Stimulated activated CD4-positive, alpha-beta T cell treated with anti-CD3 and anti-CD28 coated beads, TNF-alpha, amount 100 ng/mL, for 4 hours (primary cell): ENCODE measurements around the gene HSDL1.
"Not testable (repeated sequence)": the region's sequence is repeated elsewhere in the genome, so short reads cannot be mapped to it uniquely, and the experiment has no call there.

ENCODE experiments used
- DNase-seq, 3 experiments: peaks; one replicate each; pipeline ENCODE4 v3.0.0-alpha.2; 2020; ENCODE audit warnings: low read depth in 3 of 3

HSDL1 gene

DNA sequence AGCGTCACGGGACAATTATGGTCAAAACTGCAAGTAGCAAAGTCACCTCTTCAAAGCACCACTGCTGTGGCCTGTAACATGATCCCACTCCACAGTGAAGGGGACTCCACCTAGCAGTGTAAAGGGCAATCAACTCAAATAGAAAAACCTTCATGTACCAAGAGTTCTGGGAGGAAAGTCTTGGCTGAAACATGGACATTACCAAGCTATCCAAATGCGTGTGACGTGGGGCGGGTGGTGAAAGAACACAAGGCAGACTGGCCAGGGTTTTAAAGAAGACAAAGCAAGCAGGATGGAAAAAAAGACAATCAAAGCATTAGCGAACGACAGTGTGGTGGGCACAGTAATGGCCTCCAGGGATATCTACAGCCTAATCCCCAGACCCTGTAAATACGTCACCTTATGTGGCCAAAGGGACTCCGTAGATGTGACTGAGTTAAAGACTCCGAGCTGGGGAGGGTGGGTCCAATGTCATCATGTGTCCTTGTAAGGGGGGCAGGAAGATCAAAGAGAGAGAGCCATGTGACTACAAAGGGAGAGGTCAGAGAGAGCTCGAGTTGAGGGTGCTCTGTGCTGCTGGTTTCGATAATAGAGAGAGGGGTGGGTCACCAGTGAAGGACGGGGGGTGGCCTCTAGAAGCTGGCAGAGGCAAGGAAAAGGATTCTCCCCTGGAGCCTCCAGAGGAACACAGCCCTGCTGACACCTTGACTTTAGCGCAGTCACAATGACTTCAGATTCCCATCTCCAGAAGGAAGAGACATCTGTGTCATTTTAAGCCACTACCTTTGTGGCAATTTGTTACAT is 6.0 kb downstream of the HSDL1 start:
- no peak for DNase-seq

DNA sequence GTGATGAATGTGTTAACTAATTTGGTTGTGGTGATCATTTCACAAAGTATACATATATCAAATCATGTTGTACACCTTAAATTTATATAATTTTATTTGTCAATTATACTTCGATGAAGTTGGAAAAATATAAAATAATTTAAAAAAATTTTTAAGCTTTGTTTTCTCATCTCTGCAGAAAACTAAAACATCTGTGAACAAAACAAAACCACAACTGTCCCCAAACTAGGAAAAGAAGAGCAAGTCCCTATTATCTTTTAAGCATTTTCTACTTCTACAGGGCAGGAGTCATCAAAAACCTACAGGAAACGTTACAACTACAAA is 6.5 kb downstream of the HSDL1 start:
- DNase-seq: no peak

DNA sequence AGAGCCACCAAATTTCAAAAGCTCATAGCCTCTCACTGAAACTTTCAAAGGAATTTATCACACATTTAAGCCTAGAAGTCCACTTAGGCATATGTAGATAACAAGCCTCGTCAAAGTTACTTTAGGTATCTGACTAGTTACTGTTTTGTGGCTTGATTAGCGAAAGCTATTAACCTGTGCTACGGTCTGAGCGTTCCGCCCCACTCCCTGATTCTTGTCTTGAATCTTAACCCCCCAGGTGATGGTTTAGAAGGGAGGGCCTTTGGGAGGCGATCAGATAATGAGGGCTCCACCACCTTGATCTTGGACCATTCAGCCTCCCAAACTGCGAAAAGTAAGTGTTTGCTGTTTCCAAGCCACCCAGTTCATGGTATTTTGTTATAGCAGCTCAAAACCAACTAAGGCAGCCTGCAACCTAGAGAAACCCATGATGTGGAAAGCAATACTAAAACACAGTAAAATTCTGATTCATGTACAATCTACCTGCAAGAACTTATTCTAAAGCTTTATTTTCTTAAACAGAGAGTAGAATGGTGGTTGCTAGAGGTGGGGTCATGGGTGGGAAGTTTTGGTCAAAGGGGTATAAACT is 7.1 kb downstream of the HSDL1 start:
- DNase-seq: no peak

DNA sequence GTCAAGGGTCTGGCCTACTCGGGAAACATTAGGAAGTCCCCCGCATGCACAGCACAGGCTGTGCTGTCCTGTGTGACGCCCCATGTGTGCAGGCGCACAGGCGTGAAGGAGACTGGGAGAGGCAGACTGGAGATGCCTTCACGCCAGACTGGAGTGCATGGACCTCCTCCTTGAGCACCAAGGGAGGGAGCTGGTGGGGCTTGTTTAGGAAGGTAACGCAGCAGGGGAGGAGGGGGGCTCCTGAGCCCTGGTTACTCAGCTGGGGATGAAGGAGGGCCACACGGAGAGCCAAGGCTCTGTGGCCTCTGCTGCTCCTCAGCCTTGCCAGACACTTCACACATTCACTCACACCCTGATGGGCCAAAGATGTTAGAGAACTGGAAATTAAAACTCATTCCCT is 7.7 kb downstream of the HSDL1 start:
- no peak for DNase-seq

DNA sequence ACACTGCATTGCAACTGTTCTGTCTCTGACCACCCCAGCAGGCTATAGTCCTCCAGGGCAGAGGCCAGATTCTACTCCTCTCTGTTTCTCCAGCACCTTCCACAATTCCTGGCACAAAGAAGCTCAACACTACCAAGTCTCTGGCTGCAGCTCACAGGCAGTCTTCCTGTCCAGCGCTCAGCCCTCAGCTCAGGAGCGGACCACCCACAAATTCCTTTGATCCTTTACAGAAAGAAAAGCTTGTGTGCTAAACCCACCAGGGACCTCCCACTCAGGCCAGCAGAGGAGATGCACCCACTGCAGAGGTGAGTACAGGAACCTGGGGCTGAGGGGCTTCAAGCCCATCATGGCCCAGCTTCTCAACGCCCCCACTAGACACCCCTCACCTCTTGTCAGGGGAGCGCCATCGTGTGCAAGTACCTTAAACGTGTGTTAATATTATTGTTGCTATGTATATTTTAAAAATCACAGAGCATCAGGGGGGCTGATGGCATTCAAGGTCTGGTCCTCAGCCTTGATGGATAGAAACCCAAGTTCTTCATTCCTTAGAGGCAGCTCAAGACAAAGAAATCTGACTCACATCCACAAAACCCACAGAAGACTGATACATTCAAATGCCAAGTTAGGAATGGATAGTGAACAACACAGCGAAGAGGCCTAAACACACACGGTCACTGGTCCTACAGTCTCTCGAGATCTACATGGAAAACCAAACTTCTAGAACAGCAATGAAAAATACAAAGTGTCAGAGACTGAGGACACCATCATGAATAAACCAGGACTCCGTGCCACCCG is 8.4 kb downstream of the HSDL1 start:
- DNase-seq: no peak

DNA sequence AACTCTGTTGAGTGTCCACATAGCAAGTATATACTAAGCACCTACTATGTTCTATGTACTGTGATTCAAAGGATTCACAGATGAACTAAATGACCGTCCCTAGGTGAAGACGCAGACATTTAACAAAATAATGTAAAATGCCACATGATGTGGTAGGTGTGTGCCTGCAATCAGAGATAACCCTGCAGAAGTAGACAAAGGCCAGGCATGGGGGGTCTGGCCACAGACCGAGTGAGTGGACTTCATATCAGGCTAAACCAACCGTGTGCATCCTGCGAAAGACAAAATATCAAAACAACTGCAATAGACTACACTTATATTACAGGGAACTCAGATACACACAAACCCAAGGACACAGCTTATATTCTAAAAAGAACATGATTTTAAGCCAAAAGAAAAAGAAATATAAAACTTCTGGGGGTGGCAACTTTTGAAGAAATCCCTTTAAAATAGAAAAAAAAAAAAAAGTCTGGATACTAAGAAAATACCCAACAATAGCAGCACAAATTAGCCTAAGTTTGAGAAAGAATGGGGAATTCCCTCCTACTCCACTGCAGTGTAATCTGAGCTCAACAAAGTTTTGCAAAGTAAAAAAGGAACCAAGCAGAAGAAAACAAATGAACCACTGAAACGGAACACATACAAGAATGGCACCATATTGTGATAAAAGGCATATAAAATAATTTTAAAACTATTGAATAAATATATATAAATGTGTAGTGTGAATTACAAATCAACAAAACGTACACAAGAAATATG is 12.3 kb downstream of the HSDL1 start:
- DNase-seq: no peak

DNA sequence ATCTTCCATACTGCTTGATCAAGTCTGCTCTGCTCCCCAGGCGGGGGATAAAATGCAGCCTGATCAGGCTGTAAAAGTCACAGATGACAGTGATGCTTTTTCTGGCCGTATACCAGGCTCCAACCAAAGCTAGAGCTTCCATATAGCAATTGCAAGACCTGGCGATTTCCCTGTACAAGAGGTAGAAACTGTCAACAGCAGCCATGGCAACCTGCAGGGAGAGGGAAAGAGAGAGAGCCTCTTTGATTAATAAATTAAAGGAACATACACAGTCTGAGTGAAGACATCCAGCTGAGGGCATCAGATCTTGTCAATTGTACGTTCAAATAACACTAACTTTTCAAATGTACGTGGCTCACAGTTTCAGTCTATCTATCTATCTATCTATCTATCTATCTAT is 13.9 kb downstream of the HSDL1 start:
- DNase-seq: no peak

DNA sequence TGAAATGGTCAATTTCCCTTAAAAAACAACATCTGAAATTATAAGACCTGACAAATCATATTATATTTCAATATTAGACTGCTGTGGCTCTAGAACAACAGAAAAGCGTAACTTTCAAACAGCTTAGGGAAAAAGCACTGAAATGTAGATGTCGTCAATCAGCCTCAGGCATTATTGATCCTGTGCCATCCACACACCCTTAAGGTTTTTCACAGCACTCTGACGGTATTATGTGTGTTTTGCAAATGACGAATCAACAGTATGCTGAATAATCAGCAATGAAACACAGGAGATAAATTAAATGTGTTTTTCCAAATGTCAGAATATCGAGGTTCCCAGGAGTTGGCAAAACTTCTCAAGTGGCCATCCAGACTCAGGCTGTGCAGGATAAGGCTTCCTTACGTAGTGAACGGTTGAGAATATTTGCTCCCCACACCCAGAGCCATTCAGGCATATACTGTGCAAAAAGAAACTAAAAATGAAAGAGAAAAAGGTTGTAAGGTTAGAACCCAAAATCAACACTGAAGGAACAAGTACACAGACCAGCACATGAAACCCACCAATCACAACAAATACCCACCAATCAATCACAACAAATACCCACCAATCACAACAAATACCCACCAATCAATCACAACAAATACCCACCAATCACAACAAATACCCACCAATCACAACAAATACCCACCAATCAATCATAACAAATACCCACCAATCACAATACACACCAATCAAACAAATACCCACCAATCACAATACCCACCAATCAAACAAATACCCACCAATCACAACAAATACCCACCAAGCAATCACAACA is 20.5 kb downstream of the HSDL1 start:
- DNase-seq: no peak

DNA sequence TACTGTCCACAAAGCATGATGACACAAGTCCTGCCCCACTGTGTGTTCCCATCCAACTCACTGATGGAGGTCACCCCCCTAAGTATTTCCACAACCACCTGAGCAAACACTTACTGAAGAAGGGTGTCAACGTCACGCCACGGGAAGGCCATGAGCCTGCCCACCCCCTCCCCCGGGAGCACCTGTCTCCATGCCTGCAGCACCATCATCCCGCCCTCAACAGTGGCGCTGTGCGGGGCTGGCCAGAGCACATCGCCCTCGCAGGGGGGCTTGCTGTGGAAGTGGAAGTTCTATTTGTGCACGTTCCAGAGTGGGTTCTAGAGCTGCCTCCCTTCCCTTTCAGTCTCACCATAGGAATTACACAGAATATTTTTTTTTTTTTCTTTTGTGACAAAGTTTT is 24.0 kb downstream of the HSDL1 start:
- no peak for DNase-seq

DNA sequence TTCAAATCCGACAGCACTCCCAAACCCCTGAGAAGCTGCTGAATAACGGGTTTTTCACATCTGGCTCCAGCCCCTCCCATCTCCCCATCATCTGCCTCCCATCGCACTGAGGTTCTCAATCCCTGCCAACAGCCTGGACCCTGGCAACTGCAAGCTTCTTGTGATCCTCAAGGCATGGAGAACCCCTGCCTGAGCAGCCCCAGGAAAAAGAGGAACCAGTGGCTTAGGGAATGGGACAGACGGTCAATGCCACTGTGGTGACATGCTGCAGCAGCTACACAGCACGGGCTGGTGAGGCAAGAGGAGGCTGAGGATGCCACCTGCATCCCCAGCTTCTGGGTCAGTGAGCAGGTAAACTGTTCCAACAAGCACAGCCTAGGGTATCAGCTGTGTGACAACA is 25.0 kb downstream of the HSDL1 start:
- no peak for DNase-seq

DNA sequence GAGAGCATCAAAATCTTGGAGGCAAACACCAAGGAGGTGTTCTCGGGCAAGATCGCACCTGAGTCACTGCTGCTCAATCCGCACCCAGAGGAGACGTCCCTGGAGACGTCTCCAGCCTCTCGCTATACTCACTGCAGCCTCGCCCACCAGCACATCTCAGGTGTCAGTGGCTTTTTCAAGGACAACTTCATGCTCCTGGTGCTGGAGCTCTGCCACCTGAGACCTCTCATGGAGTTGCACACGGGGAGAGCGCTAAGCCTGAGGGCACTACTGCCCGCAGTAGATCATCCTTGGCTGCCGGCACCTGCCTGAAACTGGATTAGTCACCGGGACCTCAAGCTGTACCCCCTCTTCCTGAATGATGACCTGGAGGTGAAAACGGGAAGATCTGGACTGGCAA is 25.6 kb downstream of the HSDL1 start:
- no peak for DNase-seq

DNA sequence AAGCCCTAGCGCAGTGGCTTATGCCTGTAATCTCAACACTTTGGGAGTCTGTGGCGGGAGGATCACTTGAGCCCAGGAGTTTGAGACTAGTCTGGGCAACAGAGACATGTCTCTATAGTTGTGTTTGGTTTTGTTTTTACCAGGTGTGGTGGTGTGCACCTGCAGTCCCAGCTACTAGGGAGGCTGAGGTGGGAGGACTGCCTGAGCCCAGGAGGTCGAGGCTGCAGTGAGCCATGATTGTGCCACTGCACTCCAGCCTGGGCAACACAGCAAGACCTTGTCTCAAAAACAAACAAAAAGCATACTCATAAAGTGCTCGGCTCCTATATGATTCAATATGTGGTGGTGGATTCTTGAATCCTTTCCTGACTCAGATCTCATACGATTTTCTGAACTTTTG is 26.7 kb downstream of the HSDL1 start:
- not testable (repeated sequence) for DNase-seq

DNA sequence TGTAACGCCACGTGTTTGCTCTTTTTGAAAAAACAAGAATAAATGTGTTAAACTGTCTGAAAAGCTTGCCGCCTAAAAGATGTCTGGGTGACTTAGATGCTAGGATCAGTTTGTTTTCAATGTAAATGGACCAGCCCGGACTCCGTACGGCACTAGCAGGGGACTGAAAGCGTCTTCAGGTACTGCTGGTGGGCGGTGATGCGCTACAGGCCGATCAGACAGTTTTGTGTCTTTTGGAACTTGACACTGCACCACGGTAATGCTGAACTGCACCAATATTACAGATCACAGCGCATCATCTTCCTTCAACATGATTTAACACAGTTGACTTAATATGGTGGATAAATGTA is 27.5 kb downstream of the HSDL1 start:
- peak; percentile 9 to 23 (median 11) for DNase-seq

DNA sequence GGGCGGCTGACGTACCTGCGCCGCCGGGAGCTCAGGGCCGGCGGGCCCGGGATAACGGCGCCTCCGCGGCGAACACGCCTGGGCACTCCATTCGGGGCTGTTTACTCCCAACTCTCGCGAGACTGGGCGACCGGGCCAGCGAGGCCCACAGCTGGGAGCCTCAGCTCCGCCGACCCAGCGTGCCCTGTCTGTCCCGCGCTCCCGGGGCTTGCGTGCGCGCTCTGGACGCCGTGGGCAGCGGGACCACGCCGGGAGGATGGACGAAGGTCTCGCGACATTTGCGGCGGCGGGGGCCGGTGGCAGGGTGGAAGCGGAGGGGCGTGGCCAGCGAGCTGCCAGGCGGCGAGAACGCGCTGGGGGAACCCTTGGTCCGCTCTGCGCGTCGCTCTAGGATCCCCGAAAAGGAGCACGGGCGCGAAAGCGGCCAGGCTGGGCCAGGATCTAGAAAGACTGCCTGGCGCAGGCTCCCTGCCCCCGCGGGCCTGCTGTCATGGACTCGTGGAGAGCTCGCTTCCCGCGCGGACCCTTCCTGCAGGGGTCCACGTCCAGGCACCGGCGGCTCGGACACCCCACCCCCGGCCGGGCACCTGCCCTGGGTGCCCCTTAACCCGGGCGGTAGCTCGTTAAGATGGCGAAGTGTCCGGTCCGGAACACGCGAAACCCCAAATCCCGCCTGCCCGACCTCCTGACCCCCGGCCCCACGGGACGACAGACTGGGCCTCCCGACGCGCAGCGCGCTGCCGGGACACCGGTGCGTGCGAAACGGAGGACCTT is 28.1 kb downstream of the HSDL1 start, which contains the start of gene MBTPS1:
Gene MBTPS1 (minus strand): TSS at position 223 of the 774 bp plus-strand sequence. CDS start 15,159 bp downstream, outside the sequence.
- peak; percentile 94 to 99 (median 97) for DNase-seq

DNA sequence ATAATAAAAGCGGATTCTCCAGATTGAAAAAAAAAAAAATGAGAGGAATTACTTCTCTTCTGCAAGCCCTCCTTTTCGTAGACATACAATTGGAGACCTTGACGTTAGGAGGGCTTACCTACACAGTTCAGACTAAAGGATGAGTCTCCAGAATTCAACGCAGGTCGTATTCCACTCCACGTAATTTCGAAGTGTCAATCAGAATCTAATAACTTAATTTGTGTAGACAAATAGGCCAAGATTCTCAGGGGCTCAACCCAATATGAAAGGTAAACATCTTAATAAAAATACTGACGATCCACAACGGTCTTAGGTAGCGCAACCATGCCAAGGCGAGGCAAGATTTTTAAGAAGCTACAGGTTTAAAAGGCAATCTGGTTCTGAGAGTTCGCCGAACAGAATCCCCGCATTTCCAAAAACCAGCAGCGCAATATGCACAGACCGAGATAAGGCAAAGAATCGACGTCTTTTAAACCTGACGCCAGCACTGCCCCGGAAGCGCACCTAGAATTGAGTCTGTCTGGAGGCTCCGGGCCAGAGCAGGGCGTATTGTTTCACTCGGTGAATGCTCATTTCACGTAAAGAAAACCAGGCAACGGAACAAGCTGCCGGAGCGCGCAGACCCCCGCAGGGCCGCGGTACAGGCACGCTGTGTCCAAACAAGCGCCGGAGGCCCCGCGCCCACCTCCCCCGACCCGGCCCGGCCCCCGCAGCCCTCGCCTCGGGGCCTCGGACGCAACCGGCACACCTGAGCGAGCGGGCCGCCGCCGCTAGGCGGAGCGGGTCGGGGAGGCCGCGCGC is 28.9 kb downstream of the HSDL1 start:
- no peak for DNase-seq

DNA sequence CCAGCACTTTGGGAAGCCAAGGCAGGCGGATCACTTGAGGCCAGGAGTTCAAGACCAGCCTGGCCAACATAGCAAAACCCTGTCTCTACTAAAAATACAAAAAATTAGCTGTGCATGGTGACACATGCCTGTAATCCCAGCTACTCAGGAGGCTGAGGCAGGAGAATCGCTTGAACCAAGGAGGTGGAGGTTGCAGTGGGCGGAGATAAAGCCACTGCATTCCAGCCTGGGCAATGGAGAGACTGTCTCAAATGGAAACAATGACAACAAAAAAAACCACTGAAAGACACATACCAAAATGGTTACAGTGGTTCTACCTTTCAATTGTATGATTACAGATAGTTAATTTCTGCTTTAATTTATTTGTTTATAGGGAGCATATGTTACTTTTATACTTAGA is 33.0 kb downstream of the HSDL1 start:
- DNase-seq: peak in 1 of 3 experiments; percentile 11

DNA sequence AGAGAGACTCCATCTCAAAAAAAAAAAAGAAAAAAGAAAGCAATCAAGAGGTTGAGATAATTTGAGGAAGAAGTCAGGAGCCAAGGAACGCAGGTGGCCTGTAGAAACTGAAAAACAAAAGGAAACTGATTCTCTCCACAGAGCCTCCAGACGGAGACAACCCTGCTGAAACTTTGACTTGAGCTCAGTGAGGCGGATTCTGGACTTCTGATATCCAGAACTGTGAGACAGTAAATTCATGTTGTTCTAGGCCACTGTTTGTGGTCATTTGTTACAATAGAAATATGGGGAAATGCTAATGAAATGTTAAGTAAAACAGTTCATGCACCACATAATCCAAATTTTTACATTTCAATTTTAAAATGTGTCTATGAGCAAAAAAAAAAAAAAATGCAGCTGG is 33.5 kb downstream of the HSDL1 start:
- no peak for DNase-seq

DNA sequence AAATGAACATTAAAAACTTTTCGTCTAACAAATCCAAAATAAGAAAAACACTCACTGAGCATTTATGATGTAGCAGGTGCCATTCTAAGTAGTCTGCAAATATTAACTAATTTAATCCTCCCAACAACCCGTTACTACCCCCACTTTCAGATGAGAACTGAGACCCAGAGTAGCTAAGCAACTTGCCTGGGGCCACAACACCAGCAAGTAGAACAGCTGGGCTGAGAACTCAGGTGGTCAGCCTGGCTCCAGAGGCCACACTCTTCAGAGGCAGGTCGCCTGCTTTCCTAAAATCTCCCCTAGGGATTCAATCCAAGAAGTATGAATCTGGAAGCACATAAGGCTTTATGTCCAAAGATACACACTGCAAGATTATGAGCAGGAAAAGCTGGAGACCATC is 34.5 kb downstream of the HSDL1 start:
- DNase-seq: no peak

DNA sequence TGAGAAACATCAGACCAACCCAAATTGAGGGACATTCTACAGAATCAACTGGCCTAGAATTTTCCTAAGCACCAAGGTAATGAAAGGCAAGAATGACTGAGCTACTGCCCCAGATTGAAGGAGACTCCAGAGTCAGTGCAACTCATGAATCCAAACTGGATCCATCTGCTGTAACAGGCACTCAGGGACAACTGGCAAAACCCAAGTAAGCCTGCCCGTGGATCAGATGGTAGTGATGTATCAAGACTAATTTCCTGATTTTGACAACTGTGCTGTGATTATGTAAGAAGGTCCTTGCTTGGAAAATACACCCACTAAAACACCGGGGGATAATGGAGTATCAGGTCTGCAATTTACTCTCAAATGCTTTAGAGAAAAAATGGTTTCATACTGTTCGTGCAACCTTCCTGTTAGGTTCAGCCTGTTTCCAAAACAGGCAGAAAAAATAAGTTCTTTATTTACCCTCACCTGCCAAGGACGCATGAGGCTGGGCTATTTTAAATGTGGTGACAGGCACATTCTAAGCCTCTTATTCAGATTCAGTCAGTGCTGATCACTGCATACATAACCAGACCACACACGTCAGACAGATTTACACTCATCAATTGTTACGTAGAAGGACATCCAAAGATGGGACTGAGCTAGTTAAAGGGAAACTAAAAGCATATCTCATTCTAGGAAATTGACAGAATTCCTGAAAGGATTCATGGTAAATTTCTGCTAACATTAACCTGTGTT is 35.2 kb downstream of the HSDL1 start:
- no peak for DNase-seq
